Neural cell (in vitro differentiated cells): Measurements from ENCODE around the gene ZNF362.

Source experiments
- CTCF ChIP-seq: fragments of 450-650 bp; IDR thresholded peaks from 2 replicates; pipeline ENCODE4 v1.5.1; 2014; ENCODE audit warnings: antibody characterized with exemption, mild to moderate bottlenecking, moderate library complexity; ENCODE audit not compliant: poor library complexity, severe bottlenecking
- EZH2 ChIP-seq: fragments of 200-600, 300-800 bp; shearing (Covaris generic), sonication (generic); IDR thresholded peaks from 2 replicates; pipeline ENCODE4 v1.6.1; 2014; ENCODE audit warnings: antibody characterized with exemption, low read length, borderline replicate concordance, mild to moderate bottlenecking; ENCODE audit not compliant: insufficient read depth, poor library complexity, severe bottlenecking
- POLR2AphosphoS5 ChIP-seq: IDR thresholded peaks from 2 replicates; pipeline ENCODE4 v1.6.1; 2012
- REST ChIP-seq: IDR thresholded peaks from 2 replicates; pipeline ENCODE4 v1.6.1; 2012; ENCODE audit warnings: borderline replicate concordance
- TAF1 ChIP-seq: IDR thresholded peaks from 2 replicates; pipeline ENCODE4 v1.6.1; 2012; ENCODE audit warnings: low read depth

DNA sequence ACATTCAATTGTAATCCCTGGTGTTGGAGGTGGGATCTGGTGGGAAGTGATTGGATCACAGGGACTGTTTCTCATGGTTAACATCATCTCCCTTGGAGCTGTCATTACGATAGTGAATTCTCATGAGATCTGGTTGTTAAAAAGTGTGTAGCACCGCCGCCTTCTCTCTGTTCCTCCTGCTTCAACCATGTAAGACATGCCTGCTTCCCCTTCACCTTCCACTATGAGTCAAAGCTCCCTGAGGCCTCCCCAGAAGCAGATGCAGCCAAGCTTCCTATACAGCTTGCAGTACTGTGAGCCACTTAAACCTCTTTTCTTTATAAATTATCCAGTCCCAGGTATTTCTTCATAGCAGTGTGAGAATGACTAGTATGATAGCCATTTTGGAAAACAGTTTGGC lies 44.3 kb upstream of the ZNF362 start:
- TF ChIP-seq EZH2 (no peak), POLR2AphosphoS5 (no peak), CTCF (no peak), TAF1 (no peak), REST (no peak)
